Neural progenitor cell (in vitro differentiated cells): ENCODE data around the gene MAP7.

Experiments
- CTCF ChIP-seq: fragments of 200-600 bp; sonication (generic); IDR thresholded peaks from 2 replicates; pipeline ENCODE4 v1.5.1; 2017; ENCODE audit warnings: antibody characterized with exemption, mild to moderate bottlenecking
- EZH2phosphoT487 ChIP-seq: fragments of 200-600 bp; sonication (generic); IDR thresholded peaks from 2 replicates; pipeline ENCODE4 v1.6.1; 2017; ENCODE audit warnings: antibody characterized with exemption

- TF ChIP-seq CTCF: no peak
- TF ChIP-seq EZH2phosphoT487: no peak
Observed at GRCh38 chr6:136420853-136421252, 129.4 kb downstream of the MAP7 start.
